ENCODE results near the gene ISL2.

The ISL2 gene

GRCh38 chr15:76328106-76328696 is 8.4 kb upstream of the ISL2 start:
- DNase-seq, result no peak

GRCh38 chr15:76328958-76329357 is 7.6 kb upstream of the ISL2 start:
- DNase-seq, result no peak

GRCh38 chr15:76330080-76330680 is 6.4 kb upstream of the ISL2 start:
- DNase-seq, result no peak

GRCh38 chr15:76332796-76333195 is 3.8 kb upstream of the ISL2 start:
- no peak for DNase-seq

GRCh38 chr15:76333309-76333708 is 3.3 kb upstream of the ISL2 start:
- DNase-seq, result no peak

- no peak for DNase-seq
Observed at GRCh38 chr15:76333720-76334437, 2.7 kb upstream of the ISL2 start.

GRCh38 chr15:76334438-76335306 is 1.9 kb upstream of the ISL2 start:
- DNase-seq, result no peak

- no peak for DNase-seq
Observed at GRCh38 chr15:76335307-76336253, 993 bp upstream of the ISL2 start.

GRCh38 chr15:76337059-76337695 is 604 bp downstream of the ISL2 start:
- DNase-seq, result peak; percentile 33

- no peak for DNase-seq
Observed at GRCh38 chr15:76337696-76338485, 1.3 kb downstream of the ISL2 start.

GRCh38 chr15:76338486-76339304 is 2.1 kb downstream of the ISL2 start:
- no peak for DNase-seq

GRCh38 chr15:76339305-76340197 is 3.0 kb downstream of the ISL2 start:
- DNase-seq, result no peak

- no peak for DNase-seq
Observed at GRCh38 chr15:76340198-76340802, 3.7 kb downstream of the ISL2 start.

- DNase-seq, result peak; percentile 63
Observed at GRCh38 chr15:76340803-76341365, 4.3 kb downstream of the ISL2 start.

- DNase-seq, result no peak
Observed at GRCh38 chr15:76341366-76342057, 4.9 kb downstream of the ISL2 start.

GRCh38 chr15:76342058-76342381 is 5.4 kb downstream of the ISL2 start:
- DNase-seq, result no peak

GRCh38 chr15:76342382-76343201 is 6.0 kb downstream of the ISL2 start:
- no peak for DNase-seq
